ENCODE data around the gene LTA4H. TPM values are rescaled to one million over a fixed set of nuclear protein-coding genes. Genes with fewer than 3 reads are reported as not detected.

LTA4H gene
- 100 to 1,000 TPM in 1 of 4 donors, 10 to 100 TPM in 3; 52.9 to 121 (median 70.9) TPM for total RNA-seq

- H3K36me3 ChIP-seq: no peaks in the 10 kb centered on the region
- DNase-seq: peak; percentile 96 to 99
- H3K27ac ChIP-seq: peak within 1 kb of the TSS; percentile 91 to 95
- intact Hi-C loops (cut with DNase I; ENCODE audit: low total_unique reads): no loop called here
- peaks cover 0 to 8% of the 10 kb centered on the region in 2 donors for H3K4me1 ChIP-seq
- H3K9me3 ChIP-seq: no peaks in the 10 kb centered on the region
- peak within 1 kb of the TSS; percentile 84 to 98 for H3K4me3 ChIP-seq
- peak in 1 of 4 experiments; percentile 5 for TF ChIP-seq CTCF (IDR thresholded peaks at IDR 0.05)
- peak; percentile 44 to 74 for TF ChIP-seq POLR2A (IDR thresholded peaks at IDR 0.05)
- no peaks in the 10 kb centered on the region for H3K27me3 ChIP-seq
Measured at GRCh38 chr12:96035283-96036236, at the start of gene LTA4H. Gene LTA4H (minus strand): TSS chr12:96035587. CDS start chr12:96035519, 68 bp downstream.

GRCh38 chr12:96084624-96085023, 49.2 kb upstream of the LTA4H start:
- Histone ChIP-seq H3K9me3 (no peaks in the 10 kb centered on the region), H3K4me3 (no peak overlapping the region), H3K27me3 (no peaks in the 10 kb centered on the region), H3K36me3 (no peaks in the 10 kb centered on the region), H3K4me1 (no peaks in the 10 kb centered on the region), H3K27ac (no peak overlapping the region)
- TF ChIP-seq POLR2A (IDR thresholded peaks at IDR 0.05): no peak
- TF ChIP-seq CTCF (IDR thresholded peaks at IDR 0.05): no peak
- intact Hi-C loops (cut with DNase I; ENCODE audit: low total_unique reads): no loop called here
- DNase-seq: no peak

GRCh38 chr12:96083020-96083719, 47.8 kb upstream of the LTA4H start:
- H3K9me3 ChIP-seq: no peaks in the 10 kb centered on the region
- H3K27me3 ChIP-seq: no peaks in the 10 kb centered on the region
- H3K36me3 ChIP-seq: no peaks in the 10 kb centered on the region
- no peak for DNase-seq
- H3K4me3 ChIP-seq: no peak overlapping the region
- no peak overlapping the region for H3K27ac ChIP-seq
- intact Hi-C loops (cut with DNase I; ENCODE audit: low total_unique reads): no loop called here
- TF ChIP-seq POLR2A (IDR thresholded peaks at IDR 0.05) (no peak), CTCF (IDR thresholded peaks at IDR 0.05) (no peak)
- H3K4me1 ChIP-seq: no peaks in the 10 kb centered on the region

GRCh38 chr12:96081596-96081995, 46.2 kb upstream of the LTA4H start:
- DNase-seq: no peak
- H3K9me3 ChIP-seq: no peaks in the 10 kb centered on the region
- no peaks in the 10 kb centered on the region for H3K27me3 ChIP-seq
- no peak overlapping the region for H3K27ac ChIP-seq
- no peak overlapping the region for H3K4me3 ChIP-seq
- intact Hi-C loops (cut with DNase I; ENCODE audit: low total_unique reads): no loop called here
- no peak for TF ChIP-seq POLR2A (IDR thresholded peaks at IDR 0.05)
- no peak for TF ChIP-seq CTCF (IDR thresholded peaks at IDR 0.05)
- no peaks in the 10 kb centered on the region for H3K4me1 ChIP-seq
- H3K36me3 ChIP-seq: no peaks in the 10 kb centered on the region
